Esophagus squamous epithelium (tissue), 5 donors: ENCODE measurements around the gene FBXL7. TPM values are rescaled to one million over a fixed set of nuclear protein-coding genes. Genes with fewer than 3 reads are reported as not detected.
A peak's percentile ranks its signal among the peaks of the same experiment; 100 is the strongest.

Source experiments
- DNase-seq: peaks from one replicate; lab custom pipeline; 2025; lab: John Stamatoyannopoulos, UW
- H3K27ac ChIP-seq, 4 donors: fragments of 200-600 bp; sonication (generic); one replicate each; pipeline ENCODE4 v1.5.1; 2016 to 2019; ENCODE audit warnings: mild to moderate bottlenecking in 1 of 4
- H3K27me3 ChIP-seq, 4 donors: fragments of 200-600 bp; sonication (generic); 1 replicate in 3 of 4; 2 replicates in 1 of 4; pipeline versions ENCODE4 v1.5.1 to v1.6.0; 2017 to 2021; ENCODE audit warnings: antibody characterized with exemption in 1 of 4
- H3K36me3 ChIP-seq, 3 donors: fragments of 200-600 bp; sonication (generic); one replicate each; pipeline ENCODE4 v1.5.1; 2016 to 2019
- H3K4me1 ChIP-seq, 3 donors: fragments of 200-600 bp; sonication (generic); one replicate each; pipeline ENCODE4 v1.5.1; 2017 to 2019
- H3K4me3 ChIP-seq, 4 donors: fragments of 200-600 bp; sonication (generic); 1 replicate in 3 of 4; 2 replicates in 1 of 4; pipeline ENCODE4 v1.5.1; 2016 to 2019; ENCODE audit warnings: mild to moderate bottlenecking in 2 of 4, moderate library complexity in 1 of 4
- H3K9me3 ChIP-seq, 3 donors: fragments of 200-600 bp; sonication (generic); one replicate each; pipeline ENCODE4 v1.5.1; 2016 to 2019
- POLR2A ChIP-seq, 4 donors: fragments of 450-650 bp; IDR thresholded peaks; one replicate each; pipeline ENCODE4 v1.6.1; 2017; ENCODE audit warnings: antibody characterized with exemption in 4 of 4, mild to moderate bottlenecking in 4 of 4, moderate library complexity in 3 of 4
- WGBS, 2 donors: methylation state at CpG; one replicate each; pipeline ENCODE4 v1.1.5; 2018; 5-methylcytosine and 5-hydroxymethylcytosine counted together
- intact Hi-C: fragments of 100-400 bp; cut with DNase I; formaldehyde crosslinking; loops from one replicate; pipeline ENCODE4 v1.15.0; 2022
- total RNA-seq, 4 donors: library from RNA; depleted of rRNA; stranded (reverse); fragments of >200 nt; gene quantifications; one replicate each; pipeline ENCODE4 v1.1.0, GENCODE V29; 2016
- TF ChIP-seq, protein P1 (sequence below), 6 experiments: fragments of 450-650 bp in 4 of 6; fragments of 200-600 bp in 2 of 6; sonication (generic) in 2 of 6; IDR thresholded peaks; one replicate each; pipeline ENCODE4 v1.5.1; 2016 to 2019; ENCODE audit warnings: antibody characterized with exemption in 6 of 6, mild to moderate bottlenecking in 4 of 6, moderate library complexity in 4 of 6
- donor health status: DM: yes; HTN: yes; CAD: no.

The FBXL7 gene
- total RNA-seq, 4 donors from 2014 or later: 0.68 to 15.1 (median 2.8) TPM

GRCh38 chr5:15595929-15596328, 95.9 kb downstream of the FBXL7 start:
- no peak for DNase-seq
- peaks cover 0 to 2% (median 0%) of the 10 kb centered on the region in 3 donors for H3K4me1 ChIP-seq
- intact Hi-C loops: no loop called here
- no peaks in the 10 kb centered on the region for H3K27me3 ChIP-seq
- no peak overlapping the region for H3K4me3 ChIP-seq
- no peak overlapping the region for H3K27ac ChIP-seq
- WGBS, 2 donors: 67 to 93% methylated on average over 3 of the region's 3 CpGs
- no peaks in the 10 kb centered on the region for H3K9me3 ChIP-seq
- TF ChIP-seq, protein P1, sequence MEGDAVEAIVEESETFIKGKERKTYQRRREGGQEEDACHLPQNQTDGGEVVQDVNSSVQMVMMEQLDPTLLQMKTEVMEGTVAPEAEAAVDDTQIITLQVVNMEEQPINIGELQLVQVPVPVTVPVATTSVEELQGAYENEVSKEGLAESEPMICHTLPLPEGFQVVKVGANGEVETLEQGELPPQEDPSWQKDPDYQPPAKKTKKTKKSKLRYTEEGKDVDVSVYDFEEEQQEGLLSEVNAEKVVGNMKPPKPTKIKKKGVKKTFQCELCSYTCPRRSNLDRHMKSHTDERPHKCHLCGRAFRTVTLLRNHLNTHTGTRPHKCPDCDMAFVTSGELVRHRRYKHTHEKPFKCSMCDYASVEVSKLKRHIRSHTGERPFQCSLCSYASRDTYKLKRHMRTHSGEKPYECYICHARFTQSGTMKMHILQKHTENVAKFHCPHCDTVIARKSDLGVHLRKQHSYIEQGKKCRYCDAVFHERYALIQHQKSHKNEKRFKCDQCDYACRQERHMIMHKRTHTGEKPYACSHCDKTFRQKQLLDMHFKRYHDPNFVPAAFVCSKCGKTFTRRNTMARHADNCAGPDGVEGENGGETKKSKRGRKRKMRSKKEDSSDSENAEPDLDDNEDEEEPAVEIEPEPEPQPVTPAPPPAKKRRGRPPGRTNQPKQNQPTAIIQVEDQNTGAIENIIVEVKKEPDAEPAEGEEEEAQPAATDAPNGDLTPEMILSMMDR (IDR thresholded peaks at IDR 0.05): no peak
- TF ChIP-seq POLR2A (IDR thresholded peaks at IDR 0.05): no peak
- H3K36me3 ChIP-seq: no peaks in the 10 kb centered on the region

DNA sequence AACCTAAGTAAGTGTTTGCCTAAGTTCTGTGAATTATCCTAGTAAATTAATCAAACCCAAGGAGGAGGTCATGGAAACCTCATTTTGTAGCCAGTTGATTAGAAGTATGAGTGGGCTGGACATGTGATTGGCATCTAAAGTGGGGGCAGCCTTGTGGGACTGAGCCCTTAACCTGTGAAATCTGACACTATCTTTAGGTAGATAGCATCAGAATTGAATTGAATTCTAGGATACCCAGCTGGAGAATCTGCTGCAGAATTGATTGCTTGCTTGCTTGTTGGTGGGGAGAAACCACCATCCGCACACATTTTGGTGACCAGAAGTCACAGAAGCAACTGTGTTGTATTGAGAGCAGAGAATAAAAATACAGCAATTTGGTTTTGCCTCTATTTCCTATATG, 97.0 kb downstream of the FBXL7 start:
- Histone ChIP-seq H3K4me3 (no peak overlapping the region), H3K9me3 (no peaks in the 10 kb centered on the region), H3K27ac (no peak overlapping the region), H3K4me1 (peaks cover 0 to 8% (median 0%) of the 10 kb centered on the region in 3 donors), H3K27me3 (no peaks in the 10 kb centered on the region), H3K36me3 (no peaks in the 10 kb centered on the region)
- DNase-seq: no peak
- intact Hi-C loops: no loop called here
- WGBS, 2 donors: 93 to 100% methylated on average over 1 of the region's 1 CpG
- TF ChIP-seq, protein P1 (IDR thresholded peaks at IDR 0.05): no peak
- no peak for TF ChIP-seq POLR2A (IDR thresholded peaks at IDR 0.05)

- Histone ChIP-seq H3K9me3 (no peaks in the 10 kb centered on the region), H3K27me3 (no peaks in the 10 kb centered on the region), H3K4me1 (peaks cover 0 to 8% (median 0%) of the 10 kb centered on the region in 3 donors), H3K36me3 (no peaks in the 10 kb centered on the region), H3K27ac (no peak overlapping the region), H3K4me3 (no peak overlapping the region)
- TF ChIP-seq, protein P1 (IDR thresholded peaks at IDR 0.05): no peak
- TF ChIP-seq POLR2A (IDR thresholded peaks at IDR 0.05): no peak
- no peak for DNase-seq
- 96 to 100% methylated on average over 1 of the region's 1 CpG for WGBS, 2 donors
- intact Hi-C loops: no loop called here
Measured at GRCh38 chr5:15597804-15598203, 97.8 kb downstream of the FBXL7 start.

- no peak overlapping the region for H3K27ac ChIP-seq
- H3K27me3 ChIP-seq: no peaks in the 10 kb centered on the region
- intact Hi-C loops: no loop called here
- no peak overlapping the region for H3K4me3 ChIP-seq
- DNase-seq: no peak
- peaks cover 0 to 8% (median 0%) of the 10 kb centered on the region in 3 donors for H3K4me1 ChIP-seq
- TF ChIP-seq, protein P1 (IDR thresholded peaks at IDR 0.05): peak in 5 of 6 experiments; percentile 9 to 54 (median 33)
- no peak for TF ChIP-seq POLR2A (IDR thresholded peaks at IDR 0.05)
- no peaks in the 10 kb centered on the region for H3K36me3 ChIP-seq
- H3K9me3 ChIP-seq: no peaks in the 10 kb centered on the region
- WGBS, 2 donors: 66 to 69% methylated on average over 3 of the region's 3 CpGs
Measured at GRCh38 chr5:15598294-15598902, 98.4 kb downstream of the FBXL7 start.

- no peak for DNase-seq
- Histone ChIP-seq H3K4me1 (peaks cover 0 to 8% (median 0%) of the 10 kb centered on the region in 3 donors), H3K4me3 (no peak overlapping the region), H3K36me3 (no peaks in the 10 kb centered on the region), H3K9me3 (no peaks in the 10 kb centered on the region), H3K27ac (no peak overlapping the region), H3K27me3 (no peaks in the 10 kb centered on the region)
- WGBS, 2 donors: 83 to 86% methylated on average over 4 of the region's 4 CpGs
- intact Hi-C loops: no loop called here
- no peak for TF ChIP-seq POLR2A (IDR thresholded peaks at IDR 0.05)
- TF ChIP-seq, protein P1 (IDR thresholded peaks at IDR 0.05): no peak
Measured at GRCh38 chr5:15600035-15600434, 100.1 kb downstream of the FBXL7 start.
